Measurements from ENCODE around the gene KPRP.

Gene KPRP

DNA sequence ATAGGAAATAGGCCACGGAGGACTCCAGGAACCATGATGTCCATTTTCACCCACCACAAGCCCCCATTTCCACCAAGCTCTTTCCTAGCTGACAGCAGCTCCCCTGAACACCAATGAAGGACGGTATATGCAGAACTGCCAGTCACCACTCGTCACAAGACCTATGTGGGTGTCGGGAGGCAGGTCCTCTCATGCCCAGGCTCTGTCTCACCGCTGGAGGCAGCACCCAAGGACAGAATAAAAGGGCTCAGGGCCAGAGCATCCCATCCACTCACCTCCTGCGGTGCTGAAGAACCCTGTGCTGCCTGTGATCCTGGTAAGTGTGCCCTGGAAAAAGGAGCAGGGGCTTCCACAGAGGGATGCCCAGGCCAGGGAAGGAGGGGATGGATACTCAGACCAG is 17.1 kb downstream of the KPRP start, which contains the start of gene LCE1F:
Gene LCE1F, plus strand, starts transcription at position 266 of the 400 bp plus-strand sequence. CDS start 1,232 bp downstream, outside the sequence.
- DNase-seq (ENCODE audit: low read depth, low spot score): no peak

DNA sequence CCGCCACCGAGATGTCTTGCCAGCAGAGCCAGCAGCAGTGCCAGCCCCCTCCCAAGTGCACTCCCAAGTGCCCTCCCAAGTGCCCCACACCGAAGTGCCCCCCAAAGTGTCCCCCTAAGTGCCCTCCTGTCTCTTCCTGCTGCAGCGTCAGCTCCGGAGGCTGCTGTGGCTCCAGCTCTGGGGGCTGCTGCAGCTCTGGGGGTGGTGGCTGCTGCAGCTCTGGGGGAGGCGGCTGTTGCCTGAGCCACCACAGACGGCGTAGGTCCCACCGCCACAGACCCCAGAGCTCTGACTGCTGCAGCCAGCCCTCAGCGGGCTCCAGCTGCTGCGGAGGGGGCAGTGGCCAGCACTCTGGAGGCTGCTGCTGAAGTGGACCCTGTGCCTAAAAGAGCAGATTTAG is 18.5 kb downstream of the KPRP start:
- DNase-seq (ENCODE audit: low read depth, low spot score): no peak

DNA sequence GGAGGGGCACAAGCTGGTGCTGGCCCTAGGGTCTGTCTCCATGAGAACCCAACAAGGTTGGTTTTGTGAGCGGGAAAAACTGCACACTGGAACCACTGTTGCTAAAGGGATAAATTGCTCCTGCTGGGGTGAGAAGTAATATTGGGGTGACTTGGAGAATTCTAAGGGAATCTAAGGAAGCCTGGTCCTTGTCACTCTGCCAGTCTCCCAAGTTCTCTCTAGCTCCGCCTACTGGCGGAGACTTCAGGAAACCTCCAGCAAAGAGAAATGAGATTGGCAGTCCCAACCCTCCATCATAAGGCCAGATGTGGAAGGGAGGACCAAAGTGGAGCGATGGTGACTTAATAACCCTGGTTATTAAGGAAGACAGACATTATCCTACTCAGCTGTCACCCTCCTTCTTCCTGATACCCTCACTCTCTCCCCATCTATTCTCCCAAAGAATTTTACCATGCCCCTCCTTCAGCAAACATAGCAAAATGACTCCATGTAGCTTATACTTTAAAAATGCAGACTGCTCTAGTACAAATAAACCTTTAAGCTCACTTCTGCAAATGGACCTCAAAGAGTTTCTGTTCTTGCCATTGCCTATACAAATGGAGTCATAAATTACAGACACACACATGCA is 19.8 kb downstream of the KPRP start:
- peak; percentile 10 for DNase-seq (ENCODE audit: low read depth, low spot score)

GRCh38 chr1:152783095-152783494 is 25.3 kb downstream of the KPRP start:
- no peak for DNase-seq (ENCODE audit: low read depth, low spot score)

- no peak for DNase-seq (ENCODE audit: low read depth, low spot score)
Observed at GRCh38 chr1:152786077-152786476, 28.3 kb downstream of the KPRP start, which contains the start of gene LCE1E. Gene LCE1E (plus strand): TSS chr1:152786257. CDS start chr1:152787300, 1,043 bp downstream.

GRCh38 chr1:152795686-152796085 is 37.9 kb downstream of the KPRP start:
- no peak for DNase-seq (ENCODE audit: low read depth, low spot score)

GRCh38 chr1:152796421-152796820 is 38.6 kb downstream of the KPRP start, which contains the start of gene LCE1D:
Gene LCE1D (plus strand): TSS chr1:152796721. CDS start chr1:152797795, 1,074 bp downstream.
- no peak for DNase-seq (ENCODE audit: low read depth, low spot score)

DNA sequence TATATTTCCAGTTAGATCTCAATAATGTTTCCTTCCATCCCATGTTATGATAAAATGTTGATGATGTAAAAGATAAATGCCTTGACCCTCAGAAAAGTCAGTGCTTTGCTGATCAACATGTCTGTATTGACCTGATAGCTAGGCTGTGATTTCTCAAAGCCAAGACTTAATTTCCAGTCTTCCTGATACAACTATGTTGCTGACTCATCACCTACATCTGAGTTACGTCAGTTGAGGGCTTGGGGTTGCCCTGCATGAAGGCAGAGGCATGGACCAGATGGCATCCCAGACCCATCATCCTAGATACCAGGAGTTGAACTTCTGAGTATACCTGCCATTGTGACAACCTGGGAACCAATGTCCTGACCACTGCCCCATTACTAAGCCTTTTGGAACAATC is 43.5 kb downstream of the KPRP start:
- DNase-seq (ENCODE audit: low read depth, low spot score): no peak

GRCh38 chr1:152806576-152806975 is 48.8 kb downstream of the KPRP start, which contains the start of gene LCE1C:
Gene LCE1C (minus strand): TSS chr1:152806651. CDS start chr1:152805478, 1,173 bp downstream.
- no peak for DNase-seq (ENCODE audit: low read depth, low spot score)

- DNase-seq (ENCODE audit: low read depth, low spot score): no peak
Observed at GRCh38 chr1:152811050-152811449, 53.2 kb downstream of the KPRP start.

Data from ELF-1 (cell line).